Epithelial cell of prostate (primary cell): ENCODE results near the gene CAPN3.
"Not testable (repeated sequence)": the region's sequence is repeated elsewhere in the genome, so short reads cannot be mapped to it uniquely, and the experiment has no call there.

Source experiments
- DNase-seq: peaks from one replicate; pipeline ENCODE4 v3.0.0-alpha.2; 2011; ENCODE audit warnings: low read depth, low spot score
- H3K27ac ChIP-seq: fragments of 450-650 bp; 2 replicates; pipeline ENCODE4 v1.5.1; 2017; ENCODE audit warnings: mild to moderate bottlenecking

Gene CAPN3

GRCh38 chr15:42359249-42359648 lies at the start of gene CAPN3:
TSS of gene CAPN3 (plus strand) at chr15:42359501. CDS start at chr15:42359806, 305 bp downstream.
- no peak within 1 kb of the TSS for H3K27ac ChIP-seq
- DNase-seq = no peak

DNA sequence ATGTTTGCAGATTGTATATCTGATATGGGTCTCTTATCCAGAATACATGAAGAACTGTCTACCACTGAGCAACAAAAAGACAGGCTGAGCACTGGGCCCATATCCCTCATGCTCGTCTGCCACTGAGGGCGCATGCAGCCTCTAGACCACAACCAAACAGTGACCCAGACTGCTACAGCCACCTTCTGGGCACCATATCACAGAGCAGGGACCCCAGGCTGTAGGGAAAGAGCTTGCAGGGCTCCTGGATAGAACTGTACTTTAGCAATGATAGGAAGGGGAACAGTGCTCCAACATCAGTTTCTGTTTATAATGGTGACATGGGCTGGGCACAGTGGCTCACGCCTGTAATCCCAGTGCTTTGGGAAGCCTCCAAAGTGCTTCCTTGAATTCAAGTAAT lies 45.8 kb upstream of the CAPN3 start:
- DNase-seq = no peak
- H3K27ac ChIP-seq = no peak overlapping the region

DNA sequence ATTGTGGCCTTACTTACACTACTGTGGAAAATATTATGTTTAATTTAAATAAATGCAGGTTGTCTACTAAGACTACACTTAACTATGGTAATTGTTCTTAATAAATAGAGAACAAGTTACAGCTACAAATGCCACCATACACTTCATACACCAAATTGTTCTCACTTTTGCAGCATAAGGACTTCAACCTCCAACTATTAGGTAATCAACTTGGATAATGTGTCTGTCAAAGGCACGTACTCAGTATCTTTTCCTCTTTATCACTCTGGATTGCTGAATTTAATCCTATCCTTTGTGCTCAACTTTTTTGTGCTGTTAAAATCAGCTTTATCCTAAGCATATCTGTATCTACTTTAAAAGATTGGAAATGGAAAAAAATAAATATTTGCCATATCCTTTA lies 44.5 kb upstream of the CAPN3 start:
- H3K27ac ChIP-seq = no peak overlapping the region
- DNase-seq = no peak

- no peak for DNase-seq
- H3K27ac ChIP-seq = no peak overlapping the region
These were observed 43.8 kb upstream of the CAPN3 start for GRCh38 chr15:42315521-42315920.

- H3K27ac ChIP-seq, DNase-seq: not testable (repeated sequence)
These were observed 43.0 kb upstream of the CAPN3 start for GRCh38 chr15:42316282-42316805.

DNA sequence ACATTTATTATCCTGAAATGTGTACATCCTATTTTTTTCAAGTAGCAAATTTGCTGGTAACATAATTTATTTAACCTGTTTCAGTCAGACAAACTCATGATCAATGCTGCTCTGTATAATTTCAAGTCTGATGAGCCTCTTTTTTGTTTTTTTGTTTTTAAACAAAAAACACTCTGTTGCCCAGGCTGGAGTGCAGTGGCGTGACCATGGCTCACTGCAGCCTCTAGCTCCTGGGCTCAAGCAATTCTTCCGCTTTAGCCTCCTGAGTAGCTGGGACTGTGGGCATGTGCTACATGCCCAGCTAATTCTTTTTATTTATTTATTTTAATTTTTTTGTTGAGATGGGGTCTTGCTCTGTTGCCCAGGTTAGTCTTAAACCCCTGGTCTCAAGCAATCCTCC lies 40.1 kb upstream of the CAPN3 start:
- no peak for DNase-seq
- no peak overlapping the region for H3K27ac ChIP-seq

DNA sequence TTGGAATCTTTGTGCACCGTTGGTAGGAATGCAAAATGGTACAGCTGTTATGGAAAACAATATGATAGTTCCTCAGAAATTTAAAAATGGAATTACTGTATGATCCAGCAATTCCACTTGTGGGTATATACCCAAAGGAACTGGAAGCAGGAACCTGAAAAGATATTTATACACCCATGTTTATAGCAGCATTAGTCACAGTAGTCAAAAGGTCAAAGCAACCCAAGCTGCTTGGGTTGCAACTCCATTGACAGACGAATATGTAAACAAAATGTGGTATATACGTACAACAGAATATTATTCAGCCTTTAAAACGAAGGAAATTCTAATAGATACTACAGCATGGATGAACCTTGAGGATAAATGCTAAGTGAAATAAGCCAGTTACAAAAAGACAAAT lies 35.0 kb upstream of the CAPN3 start:
- no peak overlapping the region for H3K27ac ChIP-seq
- DNase-seq = no peak

GRCh38 chr15:42329161-42329560 lies 30.1 kb upstream of the CAPN3 start:
- H3K27ac ChIP-seq = no peak overlapping the region
- no peak for DNase-seq

- no peak for DNase-seq
- H3K27ac ChIP-seq = no peak overlapping the region
These were observed 29.3 kb upstream of the CAPN3 start for GRCh38 chr15:42329992-42330391.

- no peak overlapping the region for H3K27ac ChIP-seq
- no peak for DNase-seq
These were observed 28.1 kb upstream of the CAPN3 start for GRCh38 chr15:42331235-42331634.

DNA sequence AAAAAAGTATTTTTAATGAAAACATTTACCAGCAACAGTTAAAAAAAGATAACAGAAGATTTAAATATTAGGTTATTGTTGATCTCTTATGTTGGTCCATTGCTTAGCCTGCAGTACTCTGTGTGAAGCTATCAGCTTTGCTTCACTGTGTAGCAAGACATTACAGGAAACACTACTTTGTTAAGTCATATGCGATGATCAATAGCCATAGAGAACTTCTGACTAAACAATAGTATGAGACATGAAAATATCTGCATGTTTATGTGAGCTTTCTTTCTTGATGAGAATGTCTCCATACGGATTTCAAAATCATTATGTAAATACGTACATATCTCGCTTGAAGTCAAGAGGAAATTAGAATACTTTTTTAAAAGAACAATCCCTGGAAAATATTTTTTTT lies 27.0 kb upstream of the CAPN3 start:
- H3K27ac ChIP-seq = peak overlapping the region; percentile 9
- no peak for DNase-seq

DNA sequence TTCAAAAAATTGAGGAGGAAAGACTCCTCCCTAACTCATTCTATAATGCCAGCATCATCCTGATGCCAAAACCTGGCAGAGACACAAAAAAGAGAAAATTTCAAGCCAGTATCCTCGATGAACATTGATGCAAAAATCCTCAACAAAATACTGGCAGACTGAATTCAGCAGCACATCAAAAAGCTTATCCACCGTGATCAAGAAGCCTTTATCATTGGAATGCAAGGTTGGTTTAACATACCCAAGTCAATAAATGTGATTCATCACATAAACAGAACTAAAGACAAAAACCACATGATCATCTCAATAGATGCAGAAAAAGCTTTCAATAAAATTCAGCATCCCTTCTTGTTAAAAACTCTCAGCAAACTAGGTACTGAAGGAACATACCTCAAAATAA lies 24.2 kb upstream of the CAPN3 start:
- DNase-seq = no peak
- H3K27ac ChIP-seq = no peak overlapping the region

- H3K27ac ChIP-seq, DNase-seq: not testable (repeated sequence)
These were observed 22.7 kb upstream of the CAPN3 start for GRCh38 chr15:42336650-42337049.

DNA sequence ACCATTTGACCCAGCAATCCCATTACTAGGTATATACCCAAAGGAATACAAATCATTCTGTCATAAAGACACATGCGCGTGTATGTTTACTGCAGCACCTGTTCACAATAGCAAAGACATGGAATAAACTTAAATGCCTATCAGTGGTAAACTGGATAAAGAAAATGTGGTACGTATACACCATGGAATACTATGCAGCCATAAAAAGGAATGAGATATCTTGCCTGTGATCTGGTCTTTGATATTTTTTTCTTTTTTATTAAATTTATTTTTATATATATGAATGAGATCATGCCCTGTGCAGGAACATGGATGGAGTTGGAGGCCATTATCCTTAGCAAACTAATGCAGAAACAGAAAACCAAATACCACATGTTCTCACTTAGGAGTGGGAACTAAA lies 22.2 kb upstream of the CAPN3 start:
- not testable (repeated sequence) for H3K27ac ChIP-seq, DNase-seq

DNA sequence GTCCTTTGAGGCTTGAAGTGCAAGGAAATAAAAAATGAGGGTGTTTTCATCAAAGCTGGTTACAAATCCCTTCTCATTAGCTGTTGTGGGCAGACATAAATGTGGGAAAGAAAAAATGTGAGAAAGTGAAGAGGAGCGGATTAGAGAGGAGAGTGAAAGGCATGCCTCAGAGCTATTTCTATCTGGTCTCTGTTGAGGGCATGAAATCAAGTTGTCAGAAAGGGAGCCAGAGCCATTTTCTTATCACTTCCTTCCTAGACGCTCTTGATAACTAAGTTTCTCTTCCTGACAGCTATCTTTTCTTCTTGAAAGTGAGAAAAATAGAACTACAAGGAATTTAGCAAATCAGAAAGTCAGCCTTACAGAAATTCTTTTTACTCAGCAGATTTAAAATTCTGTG lies 20.8 kb upstream of the CAPN3 start:
- no peak overlapping the region for H3K27ac ChIP-seq
- no peak for DNase-seq

GRCh38 chr15:42343596-42344232 lies 15.6 kb upstream of the CAPN3 start:
- H3K27ac ChIP-seq = peak overlapping the region; percentile 66
- no peak for DNase-seq

GRCh38 chr15:42344763-42345162 lies 14.5 kb upstream of the CAPN3 start:
- DNase-seq = peak; percentile 48
- H3K27ac ChIP-seq = peak overlapping the region; percentile 66

DNA sequence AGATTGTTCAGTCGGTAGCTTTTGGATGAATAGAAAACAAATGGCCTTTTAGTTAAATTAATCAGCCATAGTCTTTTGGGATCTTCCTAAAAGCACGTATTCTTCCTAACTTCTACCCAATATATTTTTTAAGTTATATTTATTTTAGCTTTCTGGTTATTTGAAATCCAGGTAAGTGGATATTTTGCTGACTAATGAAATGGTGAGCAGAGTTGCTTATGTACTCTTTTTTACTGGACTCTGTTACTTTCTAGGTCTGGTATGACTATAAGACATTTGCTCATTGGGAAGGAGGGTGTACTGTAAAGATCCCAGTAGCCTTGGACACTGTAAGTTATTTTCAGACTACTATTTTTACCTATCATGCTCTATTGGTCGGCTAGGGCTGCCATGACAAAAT lies 13.8 kb upstream of the CAPN3 start:
- DNase-seq = no peak

DNA sequence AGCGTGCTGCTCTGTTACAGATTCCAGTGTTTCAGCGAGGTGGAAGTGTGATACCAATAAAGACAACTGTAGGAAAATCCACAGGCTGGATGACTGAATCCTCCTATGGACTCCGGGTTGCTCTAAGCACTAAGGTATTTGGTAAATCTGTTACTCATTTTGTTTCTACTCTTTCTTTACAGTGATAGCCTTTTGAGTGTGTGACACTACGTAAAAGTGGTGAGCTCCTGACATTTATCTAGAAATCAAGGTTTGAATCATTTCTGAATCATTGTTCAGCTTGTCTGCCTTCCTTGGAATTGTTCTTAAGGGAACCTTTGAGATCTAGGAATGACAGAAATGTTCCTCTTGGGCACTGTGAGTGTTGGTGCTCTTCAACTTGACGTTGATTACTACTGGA lies 11.2 kb upstream of the CAPN3 start:
- peak overlapping the region; percentile 60 for H3K27ac ChIP-seq
- DNase-seq = peak; percentile 16

More for the DNA sequence above, 13.8 kb upstream of the CAPN3 start:
- peak overlapping the region; percentile 66 for H3K27ac ChIP-seq

DNA sequence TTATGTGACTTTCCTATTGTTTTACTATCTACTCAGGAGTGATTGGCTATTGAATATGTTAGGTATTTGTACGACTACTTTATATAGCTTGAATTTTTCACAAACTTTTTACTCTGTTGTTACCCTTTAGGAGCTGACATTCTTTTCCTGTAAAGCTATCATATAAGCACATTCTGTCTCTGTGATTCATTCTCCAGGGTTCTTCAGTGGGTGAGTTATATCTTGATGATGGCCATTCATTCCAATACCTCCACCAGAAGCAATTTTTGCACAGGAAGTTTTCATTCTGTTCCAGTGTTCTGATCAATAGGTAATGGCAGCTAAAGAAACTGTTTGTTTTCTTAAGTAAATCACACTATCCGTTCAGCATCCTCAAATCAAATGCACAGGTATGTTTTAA lies 10.1 kb upstream of the CAPN3 start:
- H3K27ac ChIP-seq = peak overlapping the region; percentile 60
- no peak for DNase-seq

GRCh38 chr15:42352401-42352800 lies 6.9 kb upstream of the CAPN3 start:
- no peak for DNase-seq
- H3K27ac ChIP-seq = no peak overlapping the region

DNA sequence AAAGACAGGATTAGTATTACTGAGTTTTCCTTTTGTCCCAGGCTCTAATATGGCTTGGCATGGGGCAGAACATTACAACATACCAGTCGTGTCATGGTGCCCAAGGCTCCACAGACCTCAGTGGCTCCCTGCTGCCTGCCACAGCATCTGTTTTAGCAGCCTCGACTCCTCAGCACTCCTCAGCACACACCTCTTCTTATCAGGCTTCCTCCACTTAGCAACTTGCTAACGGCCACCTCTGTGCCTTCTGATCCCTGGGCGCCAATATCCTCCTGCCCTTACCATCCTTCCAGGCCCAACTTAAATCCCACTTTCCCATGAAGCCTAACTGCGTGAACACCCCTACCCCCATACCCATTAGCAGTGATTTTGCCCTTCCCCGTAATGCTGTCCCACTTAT lies 6.2 kb upstream of the CAPN3 start:
- no peak for DNase-seq

More for the DNA sequence above, 6.2 kb upstream of the CAPN3 start:
- no peak overlapping the region for H3K27ac ChIP-seq
